ENCODE data around the gene ASCL3. TPM values are rescaled to one million over a fixed set of nuclear protein-coding genes. Genes with fewer than 3 reads are reported as not detected.
"Not testable (repeated sequence)": the region's sequence is repeated elsewhere in the genome, so short reads cannot be mapped to it uniquely, and the experiment has no call there.

Gene ASCL3
- total RNA-seq, 2 experiments from 2014 or later: not detected

GRCh38 chr11:8937159-8937558 lies 5.7 kb downstream of the ASCL3 start:
- ChIA-PET CTCF (interaction anchor here (0.7 to 2.3 kb wide), 4 partner anchors 11 to 201 kb away, joined by 3 to 8 read pairs (median 5); no protein-coding TSS in a partner anchor), POLR2A (no interaction called here)
- ATAC-seq: no peak
- no peak overlapping the region for H3K27ac Mint-ChIP-seq
- no peaks in the 10 kb centered on the region for H3K9me3 Mint-ChIP-seq
- H3K27me3 Mint-ChIP-seq: peaks cover 4% of the 10 kb centered on the region
- H3K36me3 Mint-ChIP-seq (ENCODE audit: low read depth): no peaks in the 10 kb centered on the region
- no peak for TF ChIP-seq CTCF (IDR thresholded peaks at IDR 0.05)
- intact Hi-C loops (cut with micrococcal nuclease): no loop called here
- peaks cover 3% of the 10 kb centered on the region for H3K4me1 Mint-ChIP-seq (ENCODE audit: low read depth)
- no peak for DNase-seq
- no peak overlapping the region for H3K4me3 Mint-ChIP-seq

GRCh38 chr11:8935789-8936188 lies 7.0 kb downstream of the ASCL3 start:
- H3K36me3 Mint-ChIP-seq (ENCODE audit: low read depth); H3K4me1 Mint-ChIP-seq (ENCODE audit: low read depth); H3K4me3 Mint-ChIP-seq; ATAC-seq; H3K9me3 Mint-ChIP-seq; H3K27me3 Mint-ChIP-seq; DNase-seq; intact Hi-C loops (cut with micrococcal nuclease); POLR2A ChIA-PET; H3K27ac Mint-ChIP-seq: not testable (repeated sequence)
- CTCF ChIA-PET: interaction anchor here (1.0 to 2.3 kb wide), 3 partner anchors 22 to 202 kb away, joined by 4 to 11 read pairs (median 6); no protein-coding TSS in a partner anchor

DNA sequence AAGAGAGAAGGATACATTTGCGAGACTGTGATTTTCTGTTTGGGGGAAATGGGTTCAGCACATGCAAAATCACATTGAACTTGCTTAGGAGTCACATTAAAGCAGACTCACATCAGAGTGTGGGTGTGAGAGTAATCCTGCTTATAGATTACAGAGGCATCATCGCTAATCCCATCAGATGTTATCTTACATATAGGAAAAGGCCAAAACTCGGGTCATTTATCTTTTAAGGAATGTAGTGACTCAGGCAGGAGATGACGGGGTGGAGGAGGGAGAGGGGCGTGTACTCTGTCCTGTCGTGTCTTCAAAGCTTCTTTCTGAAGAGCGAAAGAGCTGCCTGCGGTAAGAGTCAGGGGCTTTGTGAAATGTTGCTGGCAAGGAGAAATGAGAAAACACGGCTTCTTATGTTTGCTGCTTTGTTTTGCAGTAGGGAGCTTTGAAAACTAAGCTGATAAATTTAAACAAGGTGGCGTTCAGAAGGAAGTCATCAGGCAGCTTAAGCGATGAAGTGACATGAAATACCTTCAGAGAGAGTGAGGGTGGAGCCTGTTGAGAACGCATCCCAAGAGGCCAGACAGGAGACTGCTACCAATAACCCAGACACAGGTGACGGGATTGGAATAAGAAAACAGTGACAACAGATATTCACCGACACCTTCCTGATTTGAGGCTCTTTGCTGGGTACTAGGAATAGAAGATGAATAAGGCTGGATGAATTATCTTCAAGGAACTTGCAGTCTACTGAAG lies 7.9 kb downstream of the ASCL3 start:
- Mint-ChIP-seq H3K27me3 (no peaks in the 10 kb centered on the region), H3K9me3 (no peaks in the 10 kb centered on the region), H3K36me3 (ENCODE audit: low read depth) (no peaks in the 10 kb centered on the region), H3K4me3 (no peak overlapping the region), H3K27ac (no peak overlapping the region), H3K4me1 (ENCODE audit: low read depth) (peaks cover 3% of the 10 kb centered on the region)
- no peak for TF ChIP-seq CTCF (IDR thresholded peaks at IDR 0.05)
- ChIA-PET POLR2A (no interaction called here), CTCF (interaction anchor here (1.0 to 2.3 kb wide), 3 partner anchors 21 to 202 kb away, joined by 4 to 11 read pairs (median 6); no protein-coding TSS in a partner anchor)
- DNase-seq (no peak), ATAC-seq (no peak)
- intact Hi-C loops (cut with micrococcal nuclease): no loop called here

DNA sequence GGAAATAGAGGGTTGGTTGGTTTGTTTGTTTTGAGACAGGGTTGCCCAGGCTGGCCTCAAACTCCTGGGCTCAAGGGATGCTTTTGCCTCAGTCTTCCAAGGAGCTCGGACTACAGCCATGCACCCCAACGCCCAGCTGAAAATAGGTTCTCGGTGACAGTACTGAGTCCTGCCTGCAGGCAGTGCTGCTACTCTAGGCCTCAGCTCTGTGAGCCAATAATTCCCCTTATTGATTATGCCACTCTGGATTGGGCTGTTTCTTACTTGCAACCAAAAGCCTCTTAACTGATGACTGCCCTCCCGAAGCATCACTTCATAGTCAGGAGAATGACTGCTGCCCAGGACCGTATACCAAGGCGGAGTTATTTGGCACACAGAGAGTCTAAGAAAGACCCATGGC lies 8.9 kb downstream of the ASCL3 start:
- no peak for DNase-seq
- H3K27me3 Mint-ChIP-seq: no peaks in the 10 kb centered on the region
- no peaks in the 10 kb centered on the region for H3K9me3 Mint-ChIP-seq
- ATAC-seq: no peak
- H3K4me1 Mint-ChIP-seq (ENCODE audit: low read depth): peaks cover 3% of the 10 kb centered on the region
- no peaks in the 10 kb centered on the region for H3K36me3 Mint-ChIP-seq (ENCODE audit: low read depth)
- intact Hi-C loops (cut with micrococcal nuclease): no loop called here
- no peak overlapping the region for H3K27ac Mint-ChIP-seq
- no peak overlapping the region for H3K4me3 Mint-ChIP-seq
- no peak for TF ChIP-seq CTCF (IDR thresholded peaks at IDR 0.05)
- ChIA-PET POLR2A (no interaction called here), CTCF (no interaction called here)

GRCh38 chr11:8932564-8933180 lies 10.1 kb downstream of the ASCL3 start, which contains the start of gene C11orf16:
C11orf16 (minus strand) TSS chr11:8932947; CDS start chr11:8932308, 639 bp downstream.
- H3K4me3 Mint-ChIP-seq: no peak within 1 kb of the TSS
- no peak for ATAC-seq
- intact Hi-C loops (cut with micrococcal nuclease): no loop called here
- ChIA-PET CTCF (no interaction called here), POLR2A (no interaction called here)
- no peaks in the 10 kb centered on the region for H3K9me3 Mint-ChIP-seq
- no peak within 1 kb of the TSS for H3K27ac Mint-ChIP-seq
- H3K27me3 Mint-ChIP-seq: no peaks in the 10 kb centered on the region
- peaks cover 3% of the 10 kb centered on the region for H3K4me1 Mint-ChIP-seq (ENCODE audit: low read depth)
- DNase-seq: no peak
- H3K36me3 Mint-ChIP-seq (ENCODE audit: low read depth): no peaks in the 10 kb centered on the region
- TF ChIP-seq CTCF (IDR thresholded peaks at IDR 0.05): no peak

Measured in activated CD8-positive, alpha-beta T cell treated with anti-CD3 and anti-CD28 coated beads for 36 hours (primary cell).